Measurements from ENCODE around the gene SLC13A3.

SLC13A3 gene

DNA sequence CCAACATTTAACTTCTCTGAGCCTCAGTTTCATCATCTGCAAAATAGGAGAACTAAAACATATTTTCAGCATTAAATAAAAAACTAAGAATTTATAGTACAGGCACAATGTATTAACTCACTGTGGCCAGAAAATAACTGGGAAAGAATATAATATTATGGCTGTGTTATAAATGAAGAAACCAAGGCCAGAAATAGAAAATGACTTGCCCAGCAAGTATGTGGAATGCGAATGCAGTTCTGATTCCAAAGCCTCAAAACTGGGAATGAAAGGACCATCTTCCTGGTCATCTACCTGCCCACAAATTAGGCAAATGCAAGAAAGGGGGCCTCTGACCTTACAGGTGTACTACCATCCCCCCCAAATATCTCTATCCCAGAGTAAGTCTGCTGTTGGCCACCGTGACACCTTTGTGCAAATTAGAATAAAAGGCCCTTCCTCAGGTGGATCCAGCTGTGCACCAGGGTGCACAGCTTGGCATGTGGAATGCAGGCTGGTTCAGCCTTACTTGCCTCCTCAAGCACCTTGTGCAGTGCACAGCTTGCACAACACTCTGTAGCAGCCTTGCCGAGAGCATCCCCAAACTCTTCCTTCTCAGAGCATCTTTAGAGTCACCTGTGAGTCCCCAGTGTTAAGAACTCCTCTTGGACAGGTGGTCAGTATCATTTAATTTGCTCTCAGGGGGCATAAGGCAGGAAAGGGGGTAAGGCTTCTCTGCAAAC, 4.4 kb downstream of the SLC13A3 start:
- no peak for TF ChIP-seq YY1 (IDR thresholded peaks at IDR 0.05; ENCODE audit: low read depth)
- TF ChIP-seq NFIC (IDR thresholded peaks at IDR 0.05): no peak
- TF ChIP-seq, protein P1, sequence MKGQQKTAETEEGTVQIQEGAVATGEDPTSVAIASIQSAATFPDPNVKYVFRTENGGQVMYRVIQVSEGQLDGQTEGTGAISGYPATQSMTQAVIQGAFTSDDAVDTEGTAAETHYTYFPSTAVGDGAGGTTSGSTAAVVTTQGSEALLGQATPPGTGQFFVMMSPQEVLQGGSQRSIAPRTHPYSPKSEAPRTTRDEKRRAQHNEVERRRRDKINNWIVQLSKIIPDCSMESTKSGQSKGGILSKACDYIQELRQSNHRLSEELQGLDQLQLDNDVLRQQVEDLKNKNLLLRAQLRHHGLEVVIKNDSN (IDR thresholded peaks at IDR 0.05): no peak
- TF ChIP-seq EP300 (IDR thresholded peaks at IDR 0.05; ENCODE audit: borderline replicate concordance): no peak
- no peak for TF ChIP-seq TCF12 (IDR thresholded peaks at IDR 0.05; ENCODE audit: low read depth)
- no peak for TF ChIP-seq TEAD4 (IDR thresholded peaks at IDR 0.05)
- TF ChIP-seq CEBPB (IDR thresholded peaks at IDR 0.05): no peak
- TF ChIP-seq MAX (IDR thresholded peaks at IDR 0.05): no peak
- TF ChIP-seq RAD21 (IDR thresholded peaks at IDR 0.05; ENCODE audit: low read depth): no peak
- TF ChIP-seq ZBTB7A (IDR thresholded peaks at IDR 0.05; ENCODE audit: low read depth): no peak
- no peak for TF ChIP-seq CREB1 (IDR thresholded peaks at IDR 0.05; ENCODE audit: low read depth)
- TF ChIP-seq TAF1 (IDR thresholded peaks at IDR 0.05; ENCODE audit: low read depth): no peak

DNA sequence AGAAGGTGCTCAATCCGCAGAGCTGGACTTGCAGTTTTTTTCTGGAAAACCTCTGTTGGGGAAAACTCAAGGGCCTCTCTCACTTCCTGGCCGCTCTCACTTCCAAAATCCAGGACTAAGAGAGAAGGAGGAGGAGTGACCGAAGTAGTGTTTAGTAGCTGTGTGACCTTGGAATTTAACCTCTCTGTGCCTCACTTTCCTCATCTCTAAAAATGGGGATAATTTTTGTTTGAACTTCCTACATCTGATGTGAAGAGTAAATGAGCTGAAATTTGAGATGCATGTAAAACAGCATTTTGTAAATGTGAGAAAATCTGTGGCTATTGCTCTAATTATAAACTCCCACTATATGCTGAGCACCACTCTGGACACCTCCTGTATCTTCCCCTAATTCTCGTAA, 5.1 kb downstream of the SLC13A3 start:
- TF ChIP-seq YY1 (IDR thresholded peaks at IDR 0.05; ENCODE audit: low read depth): no peak
- no peak for TF ChIP-seq TEAD4 (IDR thresholded peaks at IDR 0.05)
- TF ChIP-seq TCF12 (IDR thresholded peaks at IDR 0.05; ENCODE audit: low read depth): no peak
- TF ChIP-seq, protein P2, sequence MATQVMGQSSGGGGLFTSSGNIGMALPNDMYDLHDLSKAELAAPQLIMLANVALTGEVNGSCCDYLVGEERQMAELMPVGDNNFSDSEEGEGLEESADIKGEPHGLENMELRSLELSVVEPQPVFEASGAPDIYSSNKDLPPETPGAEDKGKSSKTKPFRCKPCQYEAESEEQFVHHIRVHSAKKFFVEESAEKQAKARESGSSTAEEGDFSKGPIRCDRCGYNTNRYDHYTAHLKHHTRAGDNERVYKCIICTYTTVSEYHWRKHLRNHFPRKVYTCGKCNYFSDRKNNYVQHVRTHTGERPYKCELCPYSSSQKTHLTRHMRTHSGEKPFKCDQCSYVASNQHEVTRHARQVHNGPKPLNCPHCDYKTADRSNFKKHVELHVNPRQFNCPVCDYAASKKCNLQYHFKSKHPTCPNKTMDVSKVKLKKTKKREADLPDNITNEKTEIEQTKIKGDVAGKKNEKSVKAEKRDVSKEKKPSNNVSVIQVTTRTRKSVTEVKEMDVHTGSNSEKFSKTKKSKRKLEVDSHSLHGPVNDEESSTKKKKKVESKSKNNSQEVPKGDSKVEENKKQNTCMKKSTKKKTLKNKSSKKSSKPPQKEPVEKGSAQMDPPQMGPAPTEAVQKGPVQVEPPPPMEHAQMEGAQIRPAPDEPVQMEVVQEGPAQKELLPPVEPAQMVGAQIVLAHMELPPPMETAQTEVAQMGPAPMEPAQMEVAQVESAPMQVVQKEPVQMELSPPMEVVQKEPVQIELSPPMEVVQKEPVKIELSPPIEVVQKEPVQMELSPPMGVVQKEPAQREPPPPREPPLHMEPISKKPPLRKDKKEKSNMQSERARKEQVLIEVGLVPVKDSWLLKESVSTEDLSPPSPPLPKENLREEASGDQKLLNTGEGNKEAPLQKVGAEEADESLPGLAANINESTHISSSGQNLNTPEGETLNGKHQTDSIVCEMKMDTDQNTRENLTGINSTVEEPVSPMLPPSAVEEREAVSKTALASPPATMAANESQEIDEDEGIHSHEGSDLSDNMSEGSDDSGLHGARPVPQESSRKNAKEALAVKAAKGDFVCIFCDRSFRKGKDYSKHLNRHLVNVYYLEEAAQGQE (IDR thresholded peaks at IDR 0.05; ENCODE audit: low read depth): no peak
- TF ChIP-seq MAX (IDR thresholded peaks at IDR 0.05): no peak
- no peak for TF ChIP-seq EGR1 (IDR thresholded peaks at IDR 0.05)
- TF ChIP-seq CREB1 (IDR thresholded peaks at IDR 0.05; ENCODE audit: low read depth): no peak
- TF ChIP-seq NFIC (IDR thresholded peaks at IDR 0.05): no peak
- no peak for TF ChIP-seq FOXM1 (IDR thresholded peaks at IDR 0.05; ENCODE audit: borderline replicate concordance, low read depth)
- no peak for TF ChIP-seq RAD21 (IDR thresholded peaks at IDR 0.05; ENCODE audit: low read depth)
- no peak for TF ChIP-seq TAF1 (IDR thresholded peaks at IDR 0.05; ENCODE audit: low read depth)
- no peak for TF ChIP-seq EP300 (IDR thresholded peaks at IDR 0.05; ENCODE audit: borderline replicate concordance)
- TF ChIP-seq CEBPB (IDR thresholded peaks at IDR 0.05): no peak
- TF ChIP-seq, protein P1 (IDR thresholded peaks at IDR 0.05): no peak

- no peak for TF ChIP-seq FOXM1 (IDR thresholded peaks at IDR 0.05; ENCODE audit: borderline replicate concordance, low read depth)
- no peak for TF ChIP-seq CREB1 (IDR thresholded peaks at IDR 0.05; ENCODE audit: low read depth)
- no peak for TF ChIP-seq MAX (IDR thresholded peaks at IDR 0.05)
- TF ChIP-seq EP300 (IDR thresholded peaks at IDR 0.05; ENCODE audit: borderline replicate concordance): no peak
- no peak for TF ChIP-seq YY1 (IDR thresholded peaks at IDR 0.05; ENCODE audit: low read depth)
- no peak for TF ChIP-seq EGR1 (IDR thresholded peaks at IDR 0.05)
- no peak for TF ChIP-seq TAF1 (IDR thresholded peaks at IDR 0.05; ENCODE audit: low read depth)
- no peak for TF ChIP-seq TCF12 (IDR thresholded peaks at IDR 0.05; ENCODE audit: low read depth)
Measured at GRCh38 chr20:46644733-46645132, 6.5 kb downstream of the SLC13A3 start.

GRCh38 chr20:46644160-46644559, 7.1 kb downstream of the SLC13A3 start:
- TF ChIP-seq YY1 (IDR thresholded peaks at IDR 0.05; ENCODE audit: low read depth): no peak
- TF ChIP-seq, protein P2 (IDR thresholded peaks at IDR 0.05; ENCODE audit: low read depth): no peak

- no peak for TF ChIP-seq CREB1 (IDR thresholded peaks at IDR 0.05; ENCODE audit: low read depth)
- no peak for TF ChIP-seq RAD21 (IDR thresholded peaks at IDR 0.05; ENCODE audit: low read depth)
- no peak for TF ChIP-seq FOXM1 (IDR thresholded peaks at IDR 0.05; ENCODE audit: borderline replicate concordance, low read depth)
Measured at GRCh38 chr20:46642969-46643343, 8.3 kb downstream of the SLC13A3 start.

GRCh38 chr20:46642265-46642968, 8.8 kb downstream of the SLC13A3 start:
- TF ChIP-seq TAF1 (IDR thresholded peaks at IDR 0.05; ENCODE audit: low read depth) (no peak), CEBPB (IDR thresholded peaks at IDR 0.05) (no peak), ZBTB7A (IDR thresholded peaks at IDR 0.05; ENCODE audit: low read depth) (no peak), RAD21 (IDR thresholded peaks at IDR 0.05; ENCODE audit: low read depth) (no peak), YY1 (IDR thresholded peaks at IDR 0.05; ENCODE audit: low read depth) (no peak), CREB1 (IDR thresholded peaks at IDR 0.05; ENCODE audit: low read depth) (no peak), EP300 (IDR thresholded peaks at IDR 0.05; ENCODE audit: borderline replicate concordance) (no peak), MAX (IDR thresholded peaks at IDR 0.05) (no peak), TEAD4 (IDR thresholded peaks at IDR 0.05) (no peak), EGR1 (IDR thresholded peaks at IDR 0.05) (no peak), FOXM1 (IDR thresholded peaks at IDR 0.05; ENCODE audit: borderline replicate concordance, low read depth) (no peak), TCF12 (IDR thresholded peaks at IDR 0.05; ENCODE audit: low read depth) (no peak), NFIC (IDR thresholded peaks at IDR 0.05) (no peak)
- TF ChIP-seq, protein P2 (IDR thresholded peaks at IDR 0.05; ENCODE audit: low read depth): no peak
- TF ChIP-seq, protein P1 (IDR thresholded peaks at IDR 0.05): no peak

Data from Ishikawa (cell line).